ENCODE measurements around the gene TEX14. TPM values are rescaled to one million over a fixed set of nuclear protein-coding genes. Genes with fewer than 3 reads are reported as not detected.
"Not testable (repeated sequence)": the region's sequence is repeated elsewhere in the genome, so short reads cannot be mapped to it uniquely, and the experiment has no call there.

The TEX14 gene
- total RNA-seq, 1 donor from 2014 or later, result 0.52 TPM

DNA sequence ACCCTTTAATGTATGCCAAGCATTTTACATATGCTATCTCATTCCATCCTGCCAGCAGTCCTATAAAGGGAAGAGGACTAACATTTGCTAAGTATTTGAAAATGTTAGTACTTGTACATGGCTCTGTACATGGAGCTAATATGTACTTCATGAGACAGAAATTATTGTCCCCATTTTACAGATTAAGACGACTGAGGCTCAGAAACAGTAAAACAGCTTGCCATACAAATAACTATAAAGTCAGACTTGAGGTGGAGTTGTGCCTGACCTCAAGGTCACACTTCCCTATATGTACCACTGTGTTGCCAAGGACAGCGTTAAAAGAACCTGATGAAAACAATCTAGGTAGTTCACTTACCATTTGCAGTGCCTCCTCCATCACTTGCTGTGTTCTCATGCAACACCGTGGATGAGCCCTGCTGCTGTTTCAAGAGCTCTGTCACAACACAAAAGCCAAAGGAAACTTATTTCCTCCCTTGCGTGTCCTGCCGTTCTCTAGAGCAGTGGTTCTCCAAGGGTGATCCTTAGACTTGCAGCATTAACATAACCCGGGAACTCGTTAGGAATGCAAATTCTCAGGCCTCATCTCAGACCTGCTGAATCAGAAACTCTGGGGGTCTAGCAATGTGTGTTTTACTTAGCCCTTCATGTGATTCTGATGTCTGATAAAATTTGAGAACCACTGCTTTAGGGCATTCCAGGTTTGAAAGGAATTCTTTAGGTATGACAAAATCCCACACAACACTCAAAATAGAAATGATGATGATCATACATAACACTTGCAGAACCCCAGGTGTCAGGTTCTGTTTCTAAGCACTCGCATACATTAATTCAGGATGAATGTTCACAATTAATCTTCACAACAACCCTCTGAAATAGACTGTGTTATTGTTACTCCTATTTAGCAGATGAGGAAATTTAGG lies 126.2 kb downstream of the TEX14 start:
- intact Hi-C loops (cut with micrococcal nuclease), result no loop called here

DNA sequence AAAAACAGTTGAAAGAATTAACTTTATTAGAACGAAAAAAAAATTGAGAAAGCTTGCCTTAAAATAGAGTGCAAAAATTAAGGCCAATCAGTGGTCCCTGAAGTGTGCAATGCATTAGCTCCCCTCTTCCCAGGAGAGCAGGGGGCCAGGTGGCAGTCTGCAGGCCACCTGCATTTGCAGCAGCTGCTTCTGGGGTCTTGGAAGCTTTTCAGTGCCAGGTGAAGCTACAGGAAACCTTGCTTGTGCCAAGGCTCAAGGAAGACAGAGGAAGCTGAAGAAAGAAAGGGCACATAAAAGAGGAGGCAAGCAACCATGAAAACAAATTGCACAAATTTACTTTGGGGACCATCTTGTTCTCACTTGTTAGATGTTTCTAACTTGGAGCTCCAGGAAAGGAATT lies 126.9 kb downstream of the TEX14 start:
- intact Hi-C loops (cut with micrococcal nuclease), result no loop called here

DNA sequence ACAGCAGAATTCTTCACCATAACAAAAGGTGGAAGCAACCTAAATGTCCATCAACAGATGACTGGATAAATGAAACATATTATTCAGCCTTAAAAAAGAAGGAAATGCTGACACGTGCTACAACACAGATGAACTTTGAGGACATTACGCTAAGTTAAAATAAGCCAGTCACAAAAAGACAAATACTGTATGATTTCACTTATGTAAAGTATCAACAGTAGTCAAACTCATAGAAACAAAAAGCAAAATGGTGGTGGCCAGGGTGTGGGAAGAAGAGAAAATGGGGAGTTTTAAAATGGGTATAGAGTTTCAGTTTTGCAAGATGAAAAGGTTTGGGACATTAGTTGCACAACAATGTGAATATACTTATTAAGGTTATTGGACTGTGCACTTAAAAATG lies 127.6 kb downstream of the TEX14 start:
- intact Hi-C loops (cut with micrococcal nuclease), result no loop called here

DNA sequence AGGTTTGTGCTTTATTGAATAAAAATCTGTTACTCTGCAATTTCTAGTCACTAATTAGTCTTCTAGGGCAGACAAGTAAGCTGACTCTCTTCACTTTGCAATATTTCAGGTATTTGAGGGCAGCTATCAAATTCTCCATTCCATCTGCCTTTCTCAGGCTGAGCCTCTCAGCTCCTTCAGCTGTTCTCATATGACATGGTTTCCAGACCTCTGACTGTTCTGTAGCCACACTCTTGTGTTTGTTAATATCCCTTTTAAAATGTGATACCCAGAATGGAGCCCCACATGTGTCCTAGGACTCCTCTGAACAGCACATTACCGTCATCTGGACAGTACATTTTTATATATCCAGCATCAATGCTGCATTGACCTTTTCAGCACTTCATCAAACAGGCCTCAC lies 131.3 kb downstream of the TEX14 start:
- intact Hi-C loops (cut with micrococcal nuclease), result no loop called here

DNA sequence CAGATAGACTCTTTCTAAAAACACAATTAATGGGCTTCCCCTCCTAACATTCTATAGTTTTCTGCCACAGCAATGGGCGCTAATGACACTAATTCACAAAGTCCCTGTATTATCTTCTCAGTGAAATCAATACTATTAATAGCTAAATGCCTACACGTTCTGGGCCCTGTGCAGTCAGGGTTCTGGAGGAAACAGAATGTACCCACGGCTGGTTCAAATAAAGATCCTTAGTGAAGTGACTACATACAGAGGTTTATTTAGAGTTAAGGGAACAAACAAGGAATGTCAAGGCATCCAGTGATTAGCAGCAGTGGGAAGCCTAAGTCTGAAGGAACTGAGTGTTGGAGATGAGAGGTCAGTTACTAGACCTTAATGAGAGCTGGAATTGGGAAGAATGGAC lies 133.9 kb downstream of the TEX14 start:
- intact Hi-C loops (cut with micrococcal nuclease), result no loop called here

DNA sequence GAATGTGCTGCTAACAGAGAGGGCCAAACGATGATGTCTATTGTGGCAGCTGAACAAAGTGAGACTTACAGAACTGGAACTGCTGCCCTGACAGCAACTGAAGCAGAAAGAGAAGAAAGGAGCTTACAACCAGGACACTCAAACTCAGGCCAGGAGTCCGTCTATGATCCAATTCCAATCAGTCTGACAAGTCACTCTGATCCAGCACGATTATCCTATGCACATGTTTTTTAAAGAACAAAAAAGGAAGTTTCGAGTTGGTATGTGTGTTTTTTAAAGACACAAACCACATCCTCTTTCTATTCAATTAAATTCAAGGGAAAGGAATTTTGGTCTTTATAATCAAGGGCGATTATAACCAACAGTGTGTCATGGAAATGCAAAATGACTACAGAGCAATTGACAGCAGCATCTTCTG lies 135.0 kb downstream of the TEX14 start:
- intact Hi-C loops (cut with micrococcal nuclease), result no loop called here

DNA sequence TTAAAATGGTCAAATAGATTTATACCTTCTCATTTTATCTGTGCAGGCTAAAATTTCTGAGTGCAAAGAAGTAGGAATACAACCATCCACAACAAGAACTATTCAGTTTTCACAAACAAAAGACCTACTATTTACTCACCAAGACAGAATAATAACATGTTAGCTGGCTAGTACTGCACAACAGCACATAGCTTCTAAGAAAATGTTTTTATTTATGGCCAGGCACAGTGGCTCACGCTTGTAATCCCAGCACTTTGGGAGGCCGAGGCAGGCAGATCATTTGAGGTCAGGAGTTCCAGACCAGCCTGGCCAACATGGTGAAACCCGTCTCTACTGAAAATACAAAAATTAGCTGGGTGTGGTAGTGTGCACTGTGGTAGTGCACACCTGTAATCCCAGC lies 136.7 kb downstream of the TEX14 start:
- intact Hi-C loops (cut with micrococcal nuclease), result not testable (repeated sequence)

DNA sequence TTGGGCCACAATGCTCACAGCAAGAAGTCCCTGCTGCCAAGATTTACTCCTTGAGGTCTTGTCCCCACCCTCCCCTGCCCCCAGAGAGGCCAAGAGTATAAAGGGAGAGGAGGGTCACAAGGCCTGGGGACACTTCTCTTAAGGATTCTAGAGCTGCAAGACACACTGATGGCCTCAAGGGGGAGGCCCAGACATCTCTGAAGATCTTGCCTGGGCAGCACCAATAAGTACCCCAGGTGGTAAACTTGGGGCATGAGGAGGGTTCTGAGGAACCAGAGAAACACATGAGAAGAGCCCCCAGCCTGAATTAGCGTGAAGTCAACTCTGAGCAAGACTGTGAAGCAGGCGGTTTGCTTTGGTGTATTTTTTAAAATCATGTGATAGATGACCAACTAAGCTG lies 150.6 kb downstream of the TEX14 start:
- intact Hi-C loops (cut with micrococcal nuclease), result no loop called here

DNA sequence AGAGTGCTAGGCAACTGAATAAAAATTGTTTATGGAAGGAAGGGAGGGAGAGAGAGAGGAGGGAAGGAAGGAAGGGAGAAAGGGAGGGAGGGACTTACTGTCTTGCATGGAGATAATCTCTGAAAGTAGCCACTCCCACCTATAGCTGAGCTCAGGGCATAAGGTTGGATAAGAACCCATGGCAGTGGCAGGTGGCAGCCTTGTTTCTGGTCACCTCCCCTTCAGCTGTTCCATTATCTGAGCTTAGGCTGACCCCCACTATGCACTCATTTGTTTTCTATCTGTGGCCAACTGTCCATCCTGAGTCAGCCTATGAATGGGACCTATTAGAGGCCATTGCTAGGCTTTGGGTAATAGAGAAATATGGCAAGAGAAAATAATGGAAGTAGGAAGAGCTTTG lies 152.1 kb downstream of the TEX14 start:
- intact Hi-C loops (cut with micrococcal nuclease), result no loop called here

DNA sequence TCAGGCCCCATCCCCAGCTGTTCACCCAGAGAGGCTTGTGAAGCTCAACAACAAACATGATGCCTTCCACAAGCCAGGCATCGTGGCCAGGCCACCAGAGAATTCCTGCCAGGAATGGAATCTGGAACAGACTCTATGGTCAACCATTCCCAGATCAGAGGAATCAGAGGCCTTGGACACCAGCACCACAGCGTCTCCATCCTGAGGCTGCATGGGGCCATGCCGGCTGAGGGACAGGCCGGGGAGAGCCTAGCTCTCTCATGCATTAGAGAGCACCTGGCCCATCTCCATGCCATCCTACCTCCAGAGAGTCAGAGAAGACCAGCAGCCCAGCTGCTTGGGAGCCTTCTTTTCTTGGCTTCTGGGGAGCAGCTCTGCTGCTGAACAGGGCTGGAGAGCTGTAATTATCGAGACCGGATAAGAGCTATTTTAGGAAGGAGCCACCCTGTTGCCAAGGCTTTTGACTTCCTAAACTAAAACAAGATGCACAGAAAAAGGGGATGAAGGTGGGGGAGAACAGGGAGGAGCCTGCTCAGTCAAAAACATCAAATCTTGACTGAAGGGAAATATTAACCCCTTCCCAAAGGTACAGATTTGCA lies 152.9 kb downstream of the TEX14 start:
- intact Hi-C loops (cut with micrococcal nuclease), result no loop called here

DNA sequence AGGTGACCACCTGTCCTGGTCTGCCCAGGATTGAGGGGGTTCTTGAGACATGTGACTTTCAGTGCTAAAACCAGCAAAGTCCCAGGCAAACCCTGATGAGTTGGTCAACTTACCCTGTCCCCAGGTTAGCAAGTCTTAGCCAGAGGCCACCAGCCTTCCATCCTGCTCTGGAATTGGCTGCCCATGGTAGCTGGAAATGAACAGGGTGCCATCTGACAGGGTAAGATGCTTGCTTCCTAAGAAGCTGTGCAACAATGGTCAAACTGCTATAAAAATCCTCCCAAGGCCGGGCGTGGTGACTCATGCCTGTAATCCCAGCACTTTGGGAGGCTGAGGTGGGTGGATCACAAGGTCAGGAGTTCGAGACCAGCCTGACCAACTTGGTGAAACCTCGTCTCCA lies 154.6 kb downstream of the TEX14 start:
- intact Hi-C loops (cut with micrococcal nuclease), result no loop called here

DNA sequence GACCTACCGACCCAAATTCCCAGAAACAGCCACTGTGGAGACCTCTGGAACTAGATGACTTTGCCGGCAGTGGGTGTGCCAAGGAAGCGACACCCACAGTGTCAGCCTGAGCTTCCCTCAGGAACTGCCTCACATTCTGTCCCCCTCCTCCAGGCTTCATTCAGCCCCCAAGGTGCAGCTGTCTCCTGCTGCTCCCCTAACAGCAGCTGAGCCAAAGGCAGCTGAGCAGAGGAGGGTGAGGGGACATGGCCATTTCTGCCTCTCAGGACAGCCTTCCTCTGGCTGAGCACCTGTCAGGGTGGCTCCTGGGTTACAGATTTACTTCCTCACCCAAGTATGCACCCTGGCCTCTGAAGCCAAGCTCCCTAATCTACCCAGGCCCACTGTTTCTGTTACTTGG lies 155.3 kb downstream of the TEX14 start:
- intact Hi-C loops (cut with micrococcal nuclease), result no loop called here

DNA sequence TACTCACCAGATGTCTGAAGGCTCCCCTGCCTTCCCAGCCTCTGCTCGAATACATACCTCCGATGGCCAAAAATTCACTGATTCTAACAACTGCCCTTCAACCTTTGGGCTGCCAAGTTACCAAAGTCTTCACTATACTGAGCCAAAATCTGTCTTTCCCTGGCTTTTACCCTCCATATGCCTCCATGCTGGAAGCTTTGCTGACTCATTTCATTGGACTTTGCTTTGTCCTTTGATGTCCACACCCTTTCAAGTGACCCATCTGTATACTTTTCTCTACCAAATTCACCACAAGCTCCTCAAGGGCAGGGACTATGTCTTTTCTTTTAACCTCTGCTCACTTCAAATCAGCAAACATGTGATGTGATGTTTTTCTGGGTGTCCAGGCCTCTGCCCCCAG lies 156.4 kb downstream of the TEX14 start:
- intact Hi-C loops (cut with micrococcal nuclease), result no loop called here

DNA sequence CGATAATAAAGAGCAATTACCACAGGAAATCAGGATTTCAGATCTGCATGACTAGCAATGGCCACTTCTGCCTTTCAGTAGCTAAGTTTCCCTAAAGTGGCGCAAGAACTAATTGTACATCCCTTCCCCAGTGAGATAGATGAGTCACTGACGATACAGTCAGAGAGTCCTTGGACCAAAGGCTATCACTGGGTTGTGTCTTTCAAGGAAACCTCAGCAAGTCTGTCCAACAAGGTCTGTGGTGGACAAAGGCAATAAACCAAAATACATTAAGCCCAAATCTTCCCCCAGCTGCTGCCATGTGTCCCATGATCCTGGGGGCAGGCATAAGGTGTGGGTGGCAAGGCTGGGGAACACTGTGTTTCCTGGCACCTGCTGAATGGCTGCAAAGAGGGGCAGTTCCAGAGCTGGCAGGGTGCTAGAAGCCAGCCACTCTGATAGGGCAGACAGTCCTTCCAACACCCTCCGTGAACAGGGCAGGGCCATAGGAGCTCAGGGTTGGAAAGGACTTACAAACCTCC lies 156.9 kb downstream of the TEX14 start:
- intact Hi-C loops (cut with micrococcal nuclease), result loop anchor here (5.0 kb wide), 1 partner anchor 467 kb away; no protein-coding TSS in a partner anchor

DNA sequence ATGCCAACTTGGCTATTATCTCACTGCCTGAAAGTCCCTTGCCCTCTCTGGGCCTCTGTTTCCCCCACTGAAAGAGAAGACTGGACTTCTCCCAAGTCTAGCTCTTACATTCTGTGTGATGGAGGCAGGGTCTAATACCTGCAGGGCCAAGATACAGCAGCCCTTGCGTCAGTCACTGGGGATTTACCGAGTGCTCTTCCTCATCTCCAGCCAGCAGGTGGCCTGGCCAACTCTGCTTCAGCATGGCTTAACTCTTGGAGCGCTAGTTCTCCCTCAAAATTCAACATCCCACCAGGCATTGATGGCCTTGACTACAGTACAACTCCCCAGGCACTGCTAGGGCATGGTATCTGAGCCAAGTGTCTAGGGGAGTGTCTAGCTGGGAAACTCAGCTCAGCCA lies 157.5 kb downstream of the TEX14 start:
- intact Hi-C loops (cut with micrococcal nuclease), result loop anchor here (5.0 kb wide), 1 partner anchor 468 kb away; no protein-coding TSS in a partner anchor

DNA sequence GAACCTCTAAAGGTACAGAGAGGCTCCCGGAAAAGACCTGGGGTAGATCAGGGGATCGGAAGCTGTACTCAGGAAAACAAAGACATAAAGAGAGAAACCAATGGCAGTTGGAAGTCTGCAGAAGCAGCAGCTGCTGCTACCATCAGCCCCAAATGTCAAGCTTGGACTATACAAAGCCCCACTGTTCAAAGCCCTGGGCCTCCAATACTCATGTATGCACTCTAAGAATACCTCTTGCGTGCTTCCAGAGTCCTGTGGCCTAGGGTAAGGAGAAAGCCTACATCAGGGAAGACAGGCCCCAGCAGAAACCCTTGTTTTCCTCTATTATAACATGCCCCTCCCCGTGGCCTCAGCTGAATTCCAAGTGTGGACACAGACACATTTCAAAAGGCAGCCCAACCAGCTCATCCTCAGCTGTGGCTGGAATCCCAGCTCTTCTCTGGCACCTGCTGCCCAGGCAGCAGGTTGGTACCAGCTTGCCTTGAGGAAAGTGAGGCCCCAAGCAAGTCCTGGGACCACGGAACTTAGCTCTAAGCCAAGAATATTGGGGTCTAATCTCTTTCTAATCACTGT lies 158.1 kb downstream of the TEX14 start:
- intact Hi-C loops (cut with micrococcal nuclease), result loop anchor here (5.0 kb wide), 1 partner anchor 469 kb away; no protein-coding TSS in a partner anchor

DNA sequence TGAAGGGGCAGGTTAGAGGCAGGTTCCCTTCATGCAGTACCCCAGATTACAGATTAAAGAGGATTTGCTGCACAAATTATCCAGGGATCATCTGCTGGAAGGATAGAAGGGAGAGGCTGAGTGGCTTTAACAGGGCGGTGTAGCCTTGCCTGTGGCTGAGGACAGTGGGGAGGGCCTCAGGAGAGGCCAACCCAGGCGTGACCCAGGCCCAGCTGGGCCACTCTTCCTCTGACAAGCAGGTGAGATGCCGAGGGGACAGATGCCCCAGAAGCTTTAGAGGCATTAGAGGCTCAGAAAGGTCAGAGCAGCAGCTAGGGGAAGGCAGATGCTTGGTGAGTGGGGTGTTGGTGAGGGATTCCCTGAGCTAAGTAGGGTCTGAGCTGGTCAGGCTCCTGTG lies 159.3 kb downstream of the TEX14 start:
- intact Hi-C loops (cut with micrococcal nuclease), result loop anchor here (1.0 to 5.0 kb wide), 2 partner anchors 14 to 470 kb away; no protein-coding TSS in a partner anchor

DNA sequence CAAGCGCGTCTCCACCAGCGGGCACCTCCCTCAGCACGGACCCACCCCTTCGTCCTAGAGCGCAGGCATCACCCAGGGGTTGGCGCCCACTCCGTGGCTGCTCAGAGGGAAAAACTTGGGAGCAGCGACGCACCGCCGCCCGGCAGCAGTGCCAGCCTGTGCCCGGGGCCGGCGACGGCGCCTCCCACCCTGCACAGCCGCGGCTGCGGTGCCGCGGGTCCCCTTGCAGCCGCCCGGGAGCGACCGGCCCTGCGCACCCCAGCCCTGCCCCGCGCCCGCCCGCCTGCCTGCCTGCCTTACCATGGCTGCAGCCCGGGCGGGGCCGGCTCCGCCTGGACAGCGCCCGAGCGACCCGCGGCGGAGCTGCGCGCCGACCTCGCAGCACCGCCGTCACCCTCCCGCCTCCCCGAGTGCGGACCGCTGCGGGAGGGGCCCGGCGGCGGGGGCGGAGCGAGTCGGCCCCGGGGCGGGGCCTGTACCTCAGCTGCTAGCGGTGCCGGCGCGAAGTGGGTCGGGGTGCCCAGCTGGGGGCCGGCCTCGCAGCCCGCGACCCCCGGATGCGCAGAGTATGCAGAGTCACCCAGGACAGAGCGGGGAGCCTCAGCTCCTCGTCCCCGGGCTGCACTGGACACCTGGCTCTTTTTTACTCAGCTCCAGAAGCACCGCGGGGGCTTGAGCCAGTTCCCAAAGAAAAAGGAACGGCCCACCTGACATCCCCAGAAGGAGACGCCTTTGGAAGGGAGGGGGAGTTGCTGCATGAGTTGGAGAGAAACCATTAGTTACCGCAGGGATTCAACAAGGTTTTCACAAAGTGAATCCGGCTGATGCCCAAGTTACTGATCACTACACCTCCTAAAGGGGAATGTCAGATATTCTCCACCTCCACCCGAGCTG lies 159.9 kb downstream of the TEX14 start:
- intact Hi-C loops (cut with micrococcal nuclease), result loop anchor here (1.0 to 5.0 kb wide), 2 partner anchors 14 to 470 kb away; no protein-coding TSS in a partner anchor

DNA sequence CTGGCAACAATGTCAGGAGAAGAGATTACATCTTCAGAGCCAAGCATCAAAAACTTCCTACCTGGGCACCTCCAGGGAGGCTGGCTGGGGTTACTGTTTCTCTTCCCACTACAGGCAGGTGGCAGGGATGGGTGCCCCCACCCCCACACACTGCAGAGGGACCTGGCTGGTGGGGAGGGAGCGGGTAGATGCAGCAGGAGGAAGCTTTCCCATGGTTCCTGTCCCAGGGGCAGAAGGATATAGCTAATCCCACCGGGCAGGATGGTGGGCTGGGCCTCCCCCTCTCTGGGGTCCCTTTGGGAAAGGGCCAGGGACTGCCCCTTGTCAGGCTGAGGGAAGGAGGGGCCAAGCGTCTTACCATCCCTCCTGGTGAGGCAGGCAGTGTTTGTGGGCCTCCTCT lies 160.7 kb downstream of the TEX14 start:
- intact Hi-C loops (cut with micrococcal nuclease), result loop anchor here (5.0 kb wide), 1 partner anchor 471 kb away; no protein-coding TSS in a partner anchor

DNA sequence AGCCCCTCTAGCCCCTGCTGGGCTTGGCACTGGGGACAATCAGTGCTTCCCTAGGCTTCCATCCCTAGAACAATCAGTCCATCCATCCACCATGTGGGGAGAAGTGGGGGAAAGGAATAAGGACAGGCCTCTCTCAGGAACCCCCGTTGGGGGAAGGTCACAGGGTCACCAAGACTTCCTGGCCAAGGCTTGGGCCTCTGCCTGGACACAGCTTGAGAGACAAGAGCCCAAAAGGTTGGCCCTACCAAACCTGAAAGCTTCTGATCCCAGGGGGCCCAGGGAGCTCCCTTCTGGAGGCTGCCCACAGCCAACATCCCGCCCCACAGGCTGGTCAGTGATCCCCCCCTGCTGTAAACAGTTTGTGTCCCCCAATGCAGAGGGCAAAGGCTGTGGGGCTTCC lies 161.2 kb downstream of the TEX14 start:
- intact Hi-C loops (cut with micrococcal nuclease), result loop anchor here (5.0 kb wide), 1 partner anchor 472 kb away; no protein-coding TSS in a partner anchor

DNA sequence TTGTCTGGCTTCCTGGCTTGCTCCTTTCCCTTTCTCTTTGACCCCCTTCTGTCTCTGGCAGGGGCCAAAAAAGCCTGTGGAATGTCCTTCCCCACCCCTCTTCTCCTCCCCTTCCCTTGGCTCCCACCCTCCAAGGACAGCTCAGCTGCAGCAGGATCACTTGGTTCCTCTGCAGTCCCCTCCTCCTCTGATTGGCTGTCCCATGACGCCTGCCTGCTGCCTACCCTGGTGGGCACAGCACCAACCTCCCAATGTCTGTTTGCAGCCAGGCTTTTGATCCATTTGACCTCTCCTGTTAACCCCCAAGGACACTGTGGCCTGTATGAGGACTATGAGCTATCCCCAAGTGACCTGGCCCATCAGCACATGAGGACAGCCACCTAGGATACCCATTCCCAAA lies 162.6 kb downstream of the TEX14 start:
- intact Hi-C loops (cut with micrococcal nuclease), result no loop called here

Measured in T-helper 2 cell treated with Interferon-gamma antibody and Interleukin-4, amounts not matched to agents 100 ng/mL and 5 ng/mL, for 36 hours (primary cell).